ENCODE measurements around the gene PRKACG. TPM values are rescaled to one million over a fixed set of nuclear protein-coding genes. Genes with fewer than 3 reads are reported as not detected.
"Not testable (repeated sequence)": the region's sequence is repeated elsewhere in the genome, so short reads cannot be mapped to it uniquely, and the experiment has no call there.

Gene PRKACG
- total RNA-seq (not detected), polyA plus RNA-seq (not detected)

- Mint-ChIP-seq H3K27ac (peak within 1 kb of the TSS in 1 of 3 donors; percentile 85), H3K9me3 (no peaks in the 10 kb centered on the region), H3K4me1 (peaks cover 0 to 25% (median 17%) of the 10 kb centered on the region in 4 donors), H3K4me3 (peak within 1 kb of the TSS in 1 of 4 donors; percentile 80), H3K27me3 (peaks cover 15% of the 10 kb centered on the region), H3K36me3 (peaks cover 4% of the 10 kb centered on the region)
- Histone ChIP-seq H3K9me3 (ENCODE audit: control insufficient read depth in 2 of 2, low read length in 2 of 2) (no peaks in the 10 kb centered on the region), H3K27me3 (ENCODE audit: control insufficient read depth, insufficient read depth, low read length) (no peaks in the 10 kb centered on the region), H3K36me3 (ENCODE audit: control insufficient read depth, insufficient read depth, low read length) (no peaks in the 10 kb centered on the region), H3K27ac (ENCODE audit: insufficient read depth, low read length, poor library complexity, severe bottlenecking) (no peak within 1 kb of the TSS), H3K4me3 (ENCODE audit: low read depth, low read length) (no peak within 1 kb of the TSS), H3K4me1 (ENCODE audit: control insufficient read depth, insufficient read depth, low read length, poor library complexity, severe bottlenecking) (peaks cover 4% of the 10 kb centered on the region)
- no peak for ATAC-seq (ENCODE audit: low read depth in 2 of 2)
- DNase-seq: no peak
Observed at GRCh38 chr9:69014013-69014412, at the start of gene PRKACG. TSS of gene PRKACG (minus strand) at chr9:69014113. CDS start at chr9:69014092, 21 bp downstream.

DNA sequence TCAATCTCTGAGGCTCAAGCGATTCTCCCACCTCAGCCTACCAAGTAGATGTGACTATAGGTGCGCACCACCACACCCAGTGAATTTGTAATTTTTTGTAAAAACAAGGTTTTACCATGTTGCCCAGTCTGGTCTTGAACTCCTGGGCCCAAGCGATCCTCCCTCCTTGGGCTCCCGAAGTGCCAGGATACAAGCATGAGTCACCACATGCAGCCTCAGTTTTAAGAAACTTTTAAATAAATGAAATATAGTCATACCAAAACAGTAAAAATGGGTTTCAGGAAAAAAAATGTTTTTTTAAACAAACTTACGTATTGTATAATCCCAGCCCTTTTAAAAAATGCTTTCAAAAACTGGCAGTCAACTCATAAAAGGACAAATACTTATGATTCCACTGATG lies 48.3 kb upstream of the PRKACG start:
- Histone ChIP-seq H3K4me3 (ENCODE audit: low read depth, low read length) (no peak overlapping the region), H3K27ac (ENCODE audit: insufficient read depth, low read length, poor library complexity, severe bottlenecking) (no peak overlapping the region), H3K4me1 (ENCODE audit: control insufficient read depth, insufficient read depth, low read length, poor library complexity, severe bottlenecking) (no peaks in the 10 kb centered on the region), H3K27me3 (ENCODE audit: control insufficient read depth, insufficient read depth, low read length) (no peaks in the 10 kb centered on the region), H3K9me3 (ENCODE audit: control insufficient read depth in 2 of 2, low read length in 2 of 2) (no peaks in the 10 kb centered on the region), H3K36me3 (ENCODE audit: control insufficient read depth, insufficient read depth, low read length) (peaks cover 24% of the 10 kb centered on the region)
- no peaks in the 10 kb centered on the region for H3K9me3 Mint-ChIP-seq
- H3K36me3 Mint-ChIP-seq: peaks cover 43% of the 10 kb centered on the region
- no peaks in the 10 kb centered on the region for H3K27me3 Mint-ChIP-seq
- H3K27ac Mint-ChIP-seq: no peak overlapping the region
- DNase-seq: no peak
- ATAC-seq (ENCODE audit: low read depth in 2 of 2): no peak
- no peak overlapping the region for H3K4me3 Mint-ChIP-seq
- peaks cover 0 to 7% (median 2%) of the 10 kb centered on the region in 4 donors for H3K4me1 Mint-ChIP-seq

DNA sequence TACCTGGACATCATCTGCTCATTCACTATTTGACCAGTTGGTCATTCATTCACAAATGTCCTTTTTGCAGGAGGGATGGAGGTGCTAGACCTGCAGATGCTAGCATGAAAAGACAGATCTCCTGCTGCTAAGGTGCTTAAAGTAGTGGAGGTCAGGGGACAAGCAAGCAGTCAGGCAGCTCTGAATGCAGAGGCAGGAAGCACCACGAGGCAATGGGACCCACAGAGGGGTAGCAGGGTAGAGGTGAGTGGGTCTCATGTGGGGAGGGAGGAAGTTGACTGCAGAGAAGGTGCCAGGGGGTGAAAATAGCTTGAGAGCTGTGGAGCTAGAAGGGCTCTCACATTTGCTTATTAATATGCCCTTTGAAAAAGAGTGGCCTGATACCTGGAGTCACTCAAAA lies 46.9 kb upstream of the PRKACG start:
- Histone ChIP-seq H3K27me3 (ENCODE audit: control insufficient read depth, insufficient read depth, low read length) (no peaks in the 10 kb centered on the region), H3K9me3 (ENCODE audit: control insufficient read depth in 2 of 2, low read length in 2 of 2) (no peaks in the 10 kb centered on the region), H3K36me3 (ENCODE audit: control insufficient read depth, insufficient read depth, low read length) (peaks cover 19% of the 10 kb centered on the region), H3K4me3 (ENCODE audit: low read depth, low read length) (no peak overlapping the region), H3K27ac (ENCODE audit: insufficient read depth, low read length, poor library complexity, severe bottlenecking) (no peak overlapping the region), H3K4me1 (ENCODE audit: control insufficient read depth, insufficient read depth, low read length, poor library complexity, severe bottlenecking) (no peaks in the 10 kb centered on the region)
- DNase-seq: peak in 1 of 3 donors; percentile 14
- Mint-ChIP-seq H3K9me3 (no peaks in the 10 kb centered on the region), H3K4me3 (no peak overlapping the region), H3K27me3 (no peaks in the 10 kb centered on the region), H3K36me3 (peaks cover 41% of the 10 kb centered on the region), H3K27ac (peak overlapping the region in 1 of 3 donors; percentile 57), H3K4me1 (peaks cover 0 to 10% (median 2%) of the 10 kb centered on the region in 4 donors)
- ATAC-seq (ENCODE audit: low read depth in 2 of 2): no peak

GRCh38 chr9:69058101-69058500 lies 44.2 kb upstream of the PRKACG start:
- Histone ChIP-seq H3K27me3 (ENCODE audit: control insufficient read depth, insufficient read depth, low read length) (no peaks in the 10 kb centered on the region), H3K27ac (ENCODE audit: insufficient read depth, low read length, poor library complexity, severe bottlenecking) (no peak overlapping the region), H3K4me1 (ENCODE audit: control insufficient read depth, insufficient read depth, low read length, poor library complexity, severe bottlenecking) (no peaks in the 10 kb centered on the region), H3K36me3 (ENCODE audit: control insufficient read depth, insufficient read depth, low read length) (peaks cover 20% of the 10 kb centered on the region), H3K9me3 (ENCODE audit: control insufficient read depth in 2 of 2, low read length in 2 of 2) (no peaks in the 10 kb centered on the region), H3K4me3 (ENCODE audit: low read depth, low read length) (no peak overlapping the region)
- no peaks in the 10 kb centered on the region for H3K9me3 Mint-ChIP-seq
- H3K4me1 Mint-ChIP-seq: peaks cover 0 to 10% (median 5%) of the 10 kb centered on the region in 4 donors
- H3K36me3 Mint-ChIP-seq: peaks cover 44% of the 10 kb centered on the region
- H3K4me3 Mint-ChIP-seq: no peak overlapping the region
- ATAC-seq (ENCODE audit: low read depth in 2 of 2) (no peak), DNase-seq (no peak)
- peak overlapping the region in 2 of 3 donors; percentile 26 to 44 for H3K27ac Mint-ChIP-seq
- H3K27me3 Mint-ChIP-seq: no peaks in the 10 kb centered on the region

- H3K27me3 Mint-ChIP-seq: no peaks in the 10 kb centered on the region
- no peak for DNase-seq
- Histone ChIP-seq H3K27ac (ENCODE audit: insufficient read depth, low read length, poor library complexity, severe bottlenecking) (no peak overlapping the region), H3K9me3 (ENCODE audit: control insufficient read depth in 2 of 2, low read length in 2 of 2) (no peaks in the 10 kb centered on the region), H3K4me3 (ENCODE audit: low read depth, low read length) (no peak overlapping the region), H3K36me3 (ENCODE audit: control insufficient read depth, insufficient read depth, low read length) (peaks cover 20% of the 10 kb centered on the region), H3K27me3 (ENCODE audit: control insufficient read depth, insufficient read depth, low read length) (no peaks in the 10 kb centered on the region), H3K4me1 (ENCODE audit: control insufficient read depth, insufficient read depth, low read length, poor library complexity, severe bottlenecking) (no peaks in the 10 kb centered on the region)
- H3K4me1 Mint-ChIP-seq: peaks cover 0 to 10% (median 5%) of the 10 kb centered on the region in 4 donors
- no peak overlapping the region for H3K4me3 Mint-ChIP-seq
- no peak overlapping the region for H3K27ac Mint-ChIP-seq
- H3K9me3 Mint-ChIP-seq: no peaks in the 10 kb centered on the region
- no peak for ATAC-seq (ENCODE audit: low read depth in 2 of 2)
- H3K36me3 Mint-ChIP-seq: peaks cover 45% of the 10 kb centered on the region
Observed at GRCh38 chr9:69056191-69056815, 42.4 kb upstream of the PRKACG start.

DNA sequence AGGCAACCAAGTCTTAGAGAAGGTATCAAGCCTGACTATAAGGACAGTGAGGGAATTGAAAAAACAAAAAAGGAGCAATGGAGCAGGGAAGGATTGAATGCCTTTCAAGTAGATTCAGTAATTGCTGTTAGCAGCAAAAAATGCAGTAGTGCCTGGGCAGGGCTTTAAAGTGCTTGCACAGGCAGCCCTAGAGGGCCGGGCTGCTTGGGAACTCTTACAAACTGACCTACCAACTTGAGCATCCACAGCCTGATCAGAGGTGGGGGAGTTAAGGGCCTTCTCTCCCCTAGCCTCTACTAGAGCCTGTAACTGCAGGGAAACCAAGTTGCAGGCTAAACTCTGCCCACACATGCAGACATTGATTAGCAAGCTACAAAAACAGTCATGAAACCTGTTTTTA lies 41.1 kb upstream of the PRKACG start:
- Histone ChIP-seq H3K27me3 (ENCODE audit: control insufficient read depth, insufficient read depth, low read length) (no peaks in the 10 kb centered on the region), H3K9me3 (ENCODE audit: control insufficient read depth in 2 of 2, low read length in 2 of 2) (no peaks in the 10 kb centered on the region), H3K4me1 (ENCODE audit: control insufficient read depth, insufficient read depth, low read length, poor library complexity, severe bottlenecking) (no peaks in the 10 kb centered on the region), H3K36me3 (ENCODE audit: control insufficient read depth, insufficient read depth, low read length) (peaks cover 20% of the 10 kb centered on the region), H3K27ac (ENCODE audit: insufficient read depth, low read length, poor library complexity, severe bottlenecking) (no peak overlapping the region), H3K4me3 (ENCODE audit: low read depth, low read length) (no peak overlapping the region)
- Mint-ChIP-seq H3K27ac (peak overlapping the region in 1 of 3 donors; percentile 56), H3K36me3 (peaks cover 40% of the 10 kb centered on the region), H3K27me3 (no peaks in the 10 kb centered on the region), H3K4me3 (no peak overlapping the region), H3K9me3 (no peaks in the 10 kb centered on the region), H3K4me1 (peaks cover 0 to 6% (median 3%) of the 10 kb centered on the region in 4 donors)
- ATAC-seq (ENCODE audit: low read depth in 2 of 2) (no peak), DNase-seq (no peak)

- H3K4me3 Mint-ChIP-seq; H3K9me3 Mint-ChIP-seq; H3K27me3 ChIP-seq (ENCODE audit: control insufficient read depth, insufficient read depth, low read length); H3K4me3 ChIP-seq (ENCODE audit: low read depth, low read length); H3K27me3 Mint-ChIP-seq; H3K27ac ChIP-seq (ENCODE audit: insufficient read depth, low read length, poor library complexity, severe bottlenecking); H3K4me1 Mint-ChIP-seq; H3K27ac Mint-ChIP-seq; H3K9me3 ChIP-seq (ENCODE audit: control insufficient read depth in 2 of 2, low read length in 2 of 2); DNase-seq; H3K4me1 ChIP-seq (ENCODE audit: control insufficient read depth, insufficient read depth, low read length, poor library complexity, severe bottlenecking); ATAC-seq (ENCODE audit: low read depth in 2 of 2): not testable (repeated sequence)
- H3K36me3 ChIP-seq (ENCODE audit: control insufficient read depth, insufficient read depth, low read length): peaks cover 33% of the 10 kb centered on the region
- H3K36me3 Mint-ChIP-seq: peaks cover 28% of the 10 kb centered on the region
Observed at GRCh38 chr9:69050936-69051335, 37.0 kb upstream of the PRKACG start.

DNA sequence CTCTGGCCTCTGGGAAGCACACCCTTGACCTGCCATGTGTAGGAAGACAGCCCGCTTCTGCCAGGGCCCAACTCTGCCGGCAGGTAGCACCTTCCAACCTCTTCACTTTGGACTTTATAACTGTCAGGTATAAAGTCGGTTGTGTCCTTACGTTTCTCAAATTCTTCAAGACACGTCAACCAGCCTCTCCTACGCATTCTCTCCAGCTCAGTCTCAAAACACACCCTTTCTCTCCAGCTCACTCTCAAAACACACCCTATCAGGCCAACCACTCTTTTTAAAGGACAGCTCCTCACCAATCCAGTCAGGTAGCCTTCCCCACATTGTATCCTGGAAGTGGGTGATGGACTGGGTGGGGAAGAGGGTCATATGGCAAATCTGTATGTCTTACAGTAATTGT lies 35.2 kb upstream of the PRKACG start:
- H3K27ac Mint-ChIP-seq: peak overlapping the region in 2 of 3 donors; percentile 38 to 79
- Histone ChIP-seq H3K27me3 (ENCODE audit: control insufficient read depth, insufficient read depth, low read length) (no peaks in the 10 kb centered on the region), H3K9me3 (ENCODE audit: control insufficient read depth in 2 of 2, low read length in 2 of 2) (no peaks in the 10 kb centered on the region), H3K36me3 (ENCODE audit: control insufficient read depth, insufficient read depth, low read length) (peaks cover 28% of the 10 kb centered on the region), H3K27ac (ENCODE audit: insufficient read depth, low read length, poor library complexity, severe bottlenecking) (no peak overlapping the region), H3K4me3 (ENCODE audit: low read depth, low read length) (no peak overlapping the region), H3K4me1 (ENCODE audit: control insufficient read depth, insufficient read depth, low read length, poor library complexity, severe bottlenecking) (no peaks in the 10 kb centered on the region)
- no peaks in the 10 kb centered on the region for H3K9me3 Mint-ChIP-seq
- H3K36me3 Mint-ChIP-seq: peaks cover 24% of the 10 kb centered on the region
- ATAC-seq (ENCODE audit: low read depth in 2 of 2) (no peak), DNase-seq (no peak)
- peaks cover 0 to 11% (median 7%) of the 10 kb centered on the region in 4 donors for H3K4me1 Mint-ChIP-seq
- no peaks in the 10 kb centered on the region for H3K27me3 Mint-ChIP-seq
- H3K4me3 Mint-ChIP-seq: peak overlapping the region in 1 of 4 donors; percentile 52

All from CD4-positive, CD25-positive, alpha-beta regulatory T cell (primary cell).